GM10248 (cell line): Measurements from ENCODE around the gene DDIAS.

Source experiments
- CTCF ChIA-PET: fragments of 300-600 bp; sonication (Branson Sonifier 250); formaldehyde crosslinking; extraction: SDS; loops from one replicate; lab custom pipeline; 2021; ENCODE audit warnings: antibody characterized with exemption; lab: Yijun Ruan, JAX
- POLR2A ChIA-PET: fragments of 350-650 bp; sonication (Branson Sonifier 250); formaldehyde crosslinking; extraction: SDS; loops from one replicate; lab custom pipeline; 2020; ENCODE audit warnings: antibody characterized with exemption; lab: Yijun Ruan, JAX
- DNase-seq: peaks from one replicate; pipeline ENCODE4 v3.0.0; 2012; ENCODE audit errors: extremely low spot score
- CTCF ChIP-seq: IDR thresholded peaks from 2 replicates; pipeline ENCODE4 v1.5.1; 2012; ENCODE audit warnings: mild to moderate bottlenecking, low read depth; ENCODE audit errors: extremely low read depth, missing control alignments, control extremely low read depth

Gene DDIAS

GRCh38 chr11:82883853-82884252 is 17.7 kb upstream of the DDIAS start:
- POLR2A ChIA-PET = no interaction called here
- TF ChIP-seq CTCF = no peak
- CTCF ChIA-PET = interaction anchor here (2.1 to 2.6 kb wide), 2 partner anchors 16 to 367 kb away, joined by 9 to 12 read pairs; no protein-coding TSS in a partner anchor
- no peak for DNase-seq

- ChIA-PET CTCF (interaction anchor here (1.1 to 1.5 kb wide), 2 partner anchors 21 to 361 kb away, joined by 3 to 5 read pairs; no protein-coding TSS in a partner anchor), POLR2A (no interaction called here)
- no peak for TF ChIP-seq CTCF
- no peak for DNase-seq
Observed at GRCh38 chr11:82889133-82890001, 12.2 kb upstream of the DDIAS start.

DNA sequence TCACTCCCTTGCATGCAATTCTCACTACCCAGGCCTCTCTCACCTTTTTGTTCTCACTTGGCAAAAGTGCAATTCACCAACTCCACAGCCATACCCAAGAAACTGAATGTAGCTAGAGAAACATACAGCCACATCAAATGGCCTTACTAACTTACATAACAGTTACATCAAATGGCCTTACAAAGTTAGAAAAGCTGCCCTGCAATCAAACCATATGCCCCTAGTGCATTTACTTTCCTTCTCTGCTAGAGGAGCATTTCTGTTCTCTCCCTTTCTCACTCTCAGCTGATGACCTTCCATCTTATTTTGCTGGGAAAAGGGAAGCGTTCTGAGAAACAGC is 11.6 kb upstream of the DDIAS start:
- TF ChIP-seq CTCF = no peak
- ChIA-PET POLR2A (no interaction called here), CTCF (interaction anchor here (1.1 to 1.5 kb wide), 3 partner anchors 22 to 360 kb away, joined by 3 to 5 read pairs (median 5); no protein-coding TSS in a partner anchor)
- DNase-seq = no peak

DNA sequence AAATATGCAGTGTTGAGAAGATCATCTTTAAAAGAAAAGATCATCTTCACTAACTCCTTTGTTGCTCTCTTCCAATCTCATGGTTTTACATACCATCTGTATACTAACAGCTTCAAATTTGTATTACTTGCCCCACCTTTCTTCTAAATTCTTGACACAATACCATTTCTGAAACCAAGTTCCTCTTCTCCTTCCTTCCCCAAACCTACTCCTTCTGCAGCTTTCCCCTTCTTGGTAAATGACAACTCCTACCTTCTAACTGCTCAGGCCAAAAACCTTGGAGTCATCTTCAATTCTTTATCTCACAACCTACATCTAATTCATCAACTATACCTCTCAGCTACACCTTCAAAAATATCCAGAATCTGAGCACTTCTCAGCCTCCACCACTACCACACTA is 10.6 kb upstream of the DDIAS start:
- CTCF ChIA-PET = interaction anchor here (1.0 to 1.2 kb wide), 2 partner anchors 17 to 28 kb away, joined by 3 to 5 read pairs; no protein-coding TSS in a partner anchor
- no peak for TF ChIP-seq CTCF
- DNase-seq = no peak
- POLR2A ChIA-PET = no interaction called here

GRCh38 chr11:82892611-82893169 is 8.8 kb upstream of the DDIAS start:
- ChIA-PET POLR2A (no interaction called here), CTCF (interaction anchor here (0.6 to 1.0 kb wide), 3 partner anchors 8 to 927 kb away, joined by 3 to 4 read pairs (median 3); partner anchors contain the start of genes DDIAS and PRCP)
- no peak for DNase-seq
- TF ChIP-seq CTCF = no peak

- no peak for TF ChIP-seq CTCF
- DNase-seq = peak; percentile 42
- CTCF ChIA-PET = interaction anchor here (0.8 to 1.8 kb wide), 4 partner anchors 28 to 397 kb away, joined by 3 to 9 read pairs (median 5); no protein-coding TSS in a partner anchor
- POLR2A ChIA-PET = no interaction called here
Observed at GRCh38 chr11:82895437-82896091, 6.0 kb upstream of the DDIAS start.
